ENCODE results near the gene TTF1.
"Not testable (repeated sequence)": the region's sequence is repeated elsewhere in the genome, so short reads cannot be mapped to it uniquely, and the experiment has no call there.

TTF1 gene

GRCh38 chr9:132410642-132411041 is 4.0 kb upstream of the TTF1 start:
- no peak for DNase-seq

DNA sequence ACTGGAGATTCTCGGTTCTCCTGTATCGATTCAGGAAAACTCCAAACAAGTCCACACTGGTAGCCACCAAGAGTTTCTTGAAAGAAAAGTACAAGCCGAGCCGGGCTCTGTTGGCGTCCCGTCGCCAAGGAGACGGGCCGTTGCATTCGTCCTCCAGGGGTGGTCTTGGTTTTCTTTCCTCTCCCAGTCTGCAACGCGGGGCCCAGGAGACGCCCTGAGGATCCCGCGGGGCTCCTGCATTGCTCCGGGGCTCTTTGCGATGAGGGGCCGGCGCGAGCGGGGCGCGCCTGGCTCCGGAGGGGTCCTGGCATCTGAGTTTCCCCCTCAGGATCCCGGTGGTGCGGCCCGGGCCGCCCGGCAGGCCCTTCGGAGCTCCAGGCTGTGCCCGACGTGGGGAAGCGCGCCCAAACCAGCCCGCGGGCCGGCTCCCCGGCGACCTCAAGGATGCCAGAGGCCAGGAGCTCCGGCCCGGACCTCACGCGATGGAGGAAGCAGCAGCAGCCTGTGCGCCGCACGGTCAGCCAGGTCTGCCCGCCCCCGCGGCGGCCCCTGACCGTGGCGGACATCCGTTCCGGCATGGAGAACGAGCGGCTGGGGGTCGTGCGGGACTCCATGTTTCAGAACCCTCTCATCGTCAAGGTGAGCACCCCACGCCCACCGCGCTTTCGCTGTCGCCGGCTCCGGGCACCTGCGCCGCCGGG is 3.3 kb upstream of the TTF1 start, which contains the start of gene CFAP77:
CFAP77 (plus strand) TSS at position 384 of the 701 bp plus-strand sequence; CDS start at position 445, 61 bp downstream.
- DNase-seq, result peak; percentile 9

DNA sequence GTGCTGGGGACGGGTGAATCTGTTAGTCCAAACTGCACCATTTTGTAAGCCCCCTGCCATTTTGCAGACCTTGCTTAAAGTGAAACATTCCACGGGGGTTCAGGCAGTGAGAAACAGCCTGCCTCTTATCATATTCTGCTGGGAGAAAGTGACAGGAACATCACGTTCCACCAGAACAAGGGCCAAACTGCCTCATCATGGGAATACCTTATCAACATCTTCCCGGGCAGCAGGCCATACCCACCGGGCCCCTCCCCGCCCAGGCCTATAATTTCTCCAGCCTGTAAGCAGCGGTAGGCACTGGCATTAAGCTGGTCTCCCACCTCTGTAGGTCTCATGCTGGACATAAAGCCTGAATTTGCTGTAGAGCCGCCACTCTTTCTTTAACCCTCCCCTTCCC is 1.9 kb upstream of the TTF1 start:
- DNase-seq, result no peak

DNA sequence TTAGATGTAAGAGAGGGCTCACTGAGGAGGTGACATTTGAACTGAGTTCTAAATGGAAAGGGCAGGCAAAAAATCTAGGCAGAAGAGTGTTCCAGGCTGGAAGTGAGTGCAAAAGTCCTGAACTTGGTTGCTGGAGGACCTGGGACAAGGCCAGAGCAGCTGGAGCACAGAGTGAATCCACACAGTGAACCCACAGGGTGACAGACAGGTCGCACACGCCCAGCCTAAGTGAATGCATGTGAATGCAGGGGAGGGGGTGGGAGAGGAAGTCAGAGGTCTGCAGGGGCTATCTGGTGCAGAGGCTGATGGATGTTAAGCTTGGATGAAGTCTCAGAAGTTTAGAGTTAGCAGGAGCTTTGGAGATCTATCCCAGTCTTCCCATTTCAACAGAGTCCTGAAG is 556 bp upstream of the TTF1 start:
- no peak for DNase-seq

- no peak for DNase-seq
Measured at GRCh38 chr9:132404228-132404881, 2.3 kb downstream of the TTF1 start.

DNA sequence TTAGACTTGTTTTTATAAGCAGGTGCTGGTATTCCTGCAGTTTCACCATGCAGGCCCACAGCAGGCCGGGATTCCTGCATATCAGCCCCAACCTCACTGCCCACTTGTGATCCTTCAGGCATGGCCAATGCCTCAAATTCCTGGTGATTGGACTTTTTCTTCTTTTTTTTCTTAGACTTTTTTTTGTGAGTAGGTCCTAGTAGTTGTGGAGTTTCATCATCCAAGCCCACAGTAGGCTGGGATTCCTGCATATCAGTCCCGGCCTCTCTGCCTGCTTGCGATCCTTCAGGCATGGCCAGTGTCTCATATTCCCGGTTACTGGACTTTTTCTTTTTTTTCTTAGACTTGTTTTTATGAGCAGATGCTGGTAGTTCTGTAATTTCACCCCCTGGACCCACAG is 4.8 kb downstream of the TTF1 start:
- DNase-seq, result no peak

GRCh38 chr9:132395560-132395959 is 11.1 kb downstream of the TTF1 start:
- DNase-seq, result no peak

- no peak for DNase-seq
Measured at GRCh38 chr9:132391449-132391848, 15.2 kb downstream of the TTF1 start.

- DNase-seq, result no peak
Measured at GRCh38 chr9:132390966-132391365, 15.7 kb downstream of the TTF1 start.

- no peak for DNase-seq
Measured at GRCh38 chr9:132387133-132387532, 19.5 kb downstream of the TTF1 start.

DNA sequence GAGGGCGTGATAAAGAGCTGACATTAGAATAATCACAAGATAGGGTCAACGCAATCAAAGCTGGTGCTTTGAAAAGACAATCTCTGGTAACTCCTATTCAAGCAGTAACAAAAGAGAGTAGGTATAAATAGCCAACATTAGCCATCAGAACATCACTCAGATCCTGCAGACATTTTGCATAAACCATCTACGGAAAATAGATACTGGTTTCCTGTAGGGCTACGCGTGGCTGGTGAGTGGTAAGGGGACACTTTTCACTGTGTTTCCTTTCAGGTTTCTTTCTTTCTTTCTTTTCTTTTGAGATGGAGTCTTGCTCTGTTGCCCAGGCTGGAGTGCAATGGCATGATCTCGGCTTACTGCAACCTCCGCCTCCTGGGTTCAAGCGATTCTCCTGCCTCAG is 22.3 kb downstream of the TTF1 start:
- DNase-seq, result no peak

DNA sequence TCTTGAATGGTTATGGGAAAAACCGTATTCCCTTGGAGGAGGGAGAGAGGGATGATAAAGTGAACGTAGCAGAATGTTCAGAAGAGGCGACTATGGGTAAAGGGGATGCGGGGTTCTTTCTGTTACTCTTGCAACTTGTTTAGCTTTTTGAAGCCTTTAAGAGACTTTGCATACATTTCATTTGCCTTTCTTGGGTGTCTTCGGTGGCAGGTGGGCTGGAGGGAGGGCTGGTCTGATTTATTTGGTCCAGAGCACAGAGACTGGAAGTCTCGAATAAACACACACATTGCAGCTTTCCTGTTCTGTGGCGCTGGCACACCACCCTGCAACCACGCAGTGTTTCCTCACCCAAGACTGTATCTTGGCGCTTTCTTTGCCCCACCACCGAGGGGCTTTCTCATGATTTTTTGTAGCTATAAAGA is 23.2 kb downstream of the TTF1 start:
- no peak for DNase-seq

DNA sequence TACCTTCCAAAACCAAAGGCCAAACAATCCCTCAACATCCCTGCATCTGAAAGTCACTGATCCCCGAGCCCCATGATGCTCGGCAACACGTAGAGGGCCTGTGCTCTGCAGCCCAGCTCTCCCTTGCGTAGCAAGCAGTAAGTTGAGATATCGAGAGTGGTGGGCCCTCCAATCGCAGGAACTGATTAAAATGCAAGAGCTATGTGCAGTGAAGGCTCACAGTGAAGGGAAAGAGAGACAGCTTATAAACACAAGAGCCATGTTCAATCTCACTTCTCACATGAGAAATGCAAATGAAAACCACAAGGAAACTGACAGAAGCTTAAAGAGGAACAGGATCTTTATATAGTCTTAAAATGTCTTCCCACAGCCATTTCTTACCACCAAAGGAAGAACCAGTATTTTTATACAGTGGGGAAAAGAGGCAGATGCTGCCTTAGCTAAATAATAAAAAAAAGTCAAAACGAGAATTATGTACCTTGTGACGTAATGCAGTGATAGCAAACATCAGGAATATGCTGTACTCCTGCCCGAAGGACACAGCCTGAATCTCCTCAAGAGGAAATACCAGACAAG is 24.6 kb downstream of the TTF1 start:
- DNase-seq, result no peak

DNA sequence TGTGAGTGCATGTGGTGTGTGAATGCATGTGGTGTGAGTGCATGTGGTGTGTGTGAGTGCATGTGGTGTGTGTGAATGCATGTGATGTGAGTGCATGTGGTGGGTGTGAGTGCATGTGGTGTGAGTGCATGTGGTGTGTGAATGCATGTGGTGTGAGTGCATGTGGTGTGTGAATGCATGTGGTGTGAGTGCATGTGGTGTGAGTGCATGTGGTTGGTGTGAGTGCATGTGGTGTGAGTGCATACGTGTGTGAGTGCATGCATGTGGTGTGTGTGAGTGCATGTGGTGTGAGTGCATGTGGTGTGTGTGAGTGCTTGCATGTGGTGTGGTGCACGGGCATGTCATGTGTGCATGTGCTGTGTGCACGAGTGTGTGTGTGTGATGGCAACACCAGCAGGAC is 28.2 kb downstream of the TTF1 start:
- not testable (repeated sequence) for DNase-seq

GRCh38 chr9:132377769-132378168 is 28.9 kb downstream of the TTF1 start:
- not testable (repeated sequence) for DNase-seq

- DNase-seq, result no peak
Measured at GRCh38 chr9:132372177-132373095, 34.2 kb downstream of the TTF1 start.

GRCh38 chr9:132370592-132370991 is 36.0 kb downstream of the TTF1 start:
- no peak for DNase-seq

DNA sequence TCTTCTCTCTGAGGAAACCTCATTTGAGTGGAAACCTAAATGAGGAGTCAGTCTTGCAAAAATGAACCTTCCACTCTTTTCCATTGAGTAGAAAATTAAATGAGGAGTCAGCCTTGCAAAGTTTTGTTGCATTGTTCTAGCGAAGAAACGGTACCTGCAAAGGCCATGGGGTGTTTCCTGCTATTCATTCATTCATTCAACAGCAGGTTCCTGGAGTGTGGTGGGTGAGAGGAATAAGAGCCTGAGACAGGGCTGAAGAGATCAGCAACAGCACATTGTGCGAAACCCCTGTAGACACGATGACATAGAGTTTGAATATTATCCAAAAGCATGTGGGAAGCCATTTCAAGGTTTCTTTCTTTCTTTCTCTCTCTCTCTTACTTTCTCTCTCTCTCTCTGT is 37.2 kb downstream of the TTF1 start:
- no peak for DNase-seq

DNA sequence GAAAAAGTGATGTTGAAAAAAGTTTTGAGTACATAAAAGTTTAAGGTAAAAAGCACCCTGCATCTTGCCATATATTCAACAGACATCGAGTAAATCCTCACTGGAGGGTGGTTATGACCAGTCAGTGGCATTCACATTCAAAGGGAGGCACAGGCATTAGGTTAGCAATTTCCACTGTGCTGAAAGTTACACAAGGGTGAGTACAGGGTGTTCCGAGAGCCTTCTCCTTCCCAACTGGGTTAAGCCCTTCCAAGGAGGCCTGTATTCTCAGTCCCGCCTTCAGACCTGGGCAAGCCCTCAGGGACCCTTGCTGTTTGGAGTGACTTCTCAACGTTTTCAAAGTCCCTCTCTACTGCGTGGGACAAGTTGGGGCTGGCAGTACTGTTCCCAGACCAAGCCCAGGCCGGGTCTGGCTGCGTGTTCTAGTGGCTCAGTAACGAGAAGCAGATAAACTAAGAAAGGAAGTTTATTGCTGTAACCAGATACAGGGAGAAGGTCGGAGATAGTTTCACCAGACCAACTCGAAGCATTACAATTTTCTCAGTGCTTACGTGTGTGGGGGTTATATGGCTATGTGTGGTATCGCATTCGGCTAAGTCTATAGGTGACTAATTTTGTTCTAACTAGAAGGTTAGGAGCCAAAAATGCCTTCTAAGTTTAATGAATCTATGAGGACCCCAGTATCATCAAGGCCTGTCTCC is 38.9 kb downstream of the TTF1 start:
- no peak for DNase-seq

DNA sequence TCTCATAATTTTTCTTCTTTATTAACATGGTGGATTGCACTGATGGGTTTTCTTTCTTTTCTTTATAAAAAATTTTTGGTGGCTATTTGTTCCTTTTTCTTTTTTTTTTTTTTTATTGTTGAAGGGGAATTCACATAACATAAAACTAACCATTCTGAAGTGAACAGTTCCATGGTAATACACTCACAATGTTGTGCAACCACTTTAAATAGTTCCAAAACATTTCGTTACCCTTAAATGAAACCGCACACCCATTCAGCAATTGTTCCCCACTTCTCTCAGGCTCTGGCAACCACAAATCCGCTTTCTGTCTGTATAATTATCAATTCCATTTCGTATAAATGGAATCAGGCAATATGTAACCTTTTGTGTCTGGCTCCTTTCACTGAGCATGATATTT is 40.2 kb downstream of the TTF1 start:
- DNase-seq, result no peak

GRCh38 chr9:132365986-132366385 is 40.7 kb downstream of the TTF1 start:
- no peak for DNase-seq

DNA sequence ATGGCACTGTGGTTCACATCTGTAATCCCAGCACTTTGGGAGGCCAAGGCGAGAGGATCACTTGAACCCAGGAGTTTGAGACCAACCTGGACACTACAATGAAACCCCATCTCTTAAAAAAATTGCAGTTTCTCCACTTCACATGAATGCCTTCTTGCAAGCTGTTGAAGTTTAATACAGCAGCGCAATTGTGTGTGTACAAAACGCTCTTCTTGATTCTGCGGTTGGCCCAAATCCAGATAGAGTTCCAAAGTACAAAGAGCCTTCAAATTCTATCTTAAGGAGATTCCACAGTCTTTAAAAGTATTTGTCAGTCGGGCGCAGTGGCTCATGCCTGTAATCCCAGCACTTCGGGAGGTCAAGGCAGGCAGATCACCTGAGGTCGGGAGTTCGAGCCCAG is 42.6 kb downstream of the TTF1 start:
- DNase-seq, result no peak

DNA sequence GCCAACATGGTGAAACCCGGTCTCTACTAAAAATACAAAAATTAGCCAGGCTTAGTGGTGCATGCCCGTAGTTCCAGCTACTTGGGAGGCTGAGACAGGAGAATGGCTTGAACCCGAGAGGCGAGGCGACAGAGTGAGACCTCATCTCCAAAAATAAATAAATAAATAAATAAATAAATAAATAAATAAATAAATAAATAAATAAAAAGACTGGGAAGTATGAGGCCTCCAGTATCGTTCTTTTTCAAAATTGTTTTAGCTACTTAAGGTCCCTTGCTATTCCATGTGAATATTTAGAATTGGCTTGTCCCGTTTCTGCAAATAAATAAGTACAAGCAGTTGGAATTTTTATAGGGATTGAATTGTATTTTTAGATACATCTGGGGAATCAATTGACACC is 48.9 kb downstream of the TTF1 start:
- no peak for DNase-seq
